Sigmoid colon (tissue), 4 donors: Measurements from ENCODE around the gene PSMB7.

ENCODE experiments used
- EP300 ChIP-seq, 4 donors: sonication (generic); formaldehyde crosslinking; IDR thresholded peaks; one replicate each; pipeline ENCODE4 v1.6.1; 2017; ENCODE audit warnings: antibody characterized with exemption in 4 of 4
- POLR2A ChIP-seq, 2 donors: fragments of 450-650 bp; IDR thresholded peaks; one replicate each; pipeline ENCODE4 v1.6.1; 2016; ENCODE audit warnings: antibody characterized with exemption in 2 of 2, mild to moderate bottlenecking in 2 of 2, moderate library complexity in 2 of 2
- POLR2AphosphoS5 ChIP-seq, 4 donors: sonication (generic); formaldehyde crosslinking; IDR thresholded peaks; one replicate each; pipeline ENCODE4 v1.6.1; 2017; ENCODE audit warnings: antibody characterized with exemption in 4 of 4
- TF ChIP-seq, protein P1 (sequence below), 4 experiments: fragments of 450-650 bp in 3 of 4; fragments of 200-600 bp in 1 of 4; IDR thresholded peaks; one replicate each; pipeline ENCODE4 v1.5.1; 2016 to 2019; ENCODE audit warnings: antibody characterized with exemption in 4 of 4, mild to moderate bottlenecking in 3 of 4, moderate library complexity in 2 of 4

DNA sequence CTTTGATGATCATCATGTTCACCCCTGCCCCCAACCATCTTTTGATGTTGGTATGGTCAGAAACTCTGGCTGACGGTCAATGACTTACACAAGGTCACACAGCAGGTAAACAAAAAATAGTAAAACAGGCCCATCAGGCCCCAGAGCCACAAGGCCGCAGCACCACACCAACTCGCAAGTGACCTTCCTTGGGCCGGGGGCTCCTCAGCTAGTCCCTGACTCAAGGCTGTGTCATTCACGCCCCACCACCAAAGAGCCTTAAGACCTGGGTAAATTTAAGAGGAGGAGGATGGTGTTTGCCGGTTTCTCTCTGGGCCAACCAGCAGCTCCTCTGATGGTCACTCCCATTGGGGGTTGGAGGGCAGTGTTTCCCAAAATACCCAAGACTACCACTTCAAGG is 55.8 kb downstream of the PSMB7 start:
- TF ChIP-seq, protein P1, sequence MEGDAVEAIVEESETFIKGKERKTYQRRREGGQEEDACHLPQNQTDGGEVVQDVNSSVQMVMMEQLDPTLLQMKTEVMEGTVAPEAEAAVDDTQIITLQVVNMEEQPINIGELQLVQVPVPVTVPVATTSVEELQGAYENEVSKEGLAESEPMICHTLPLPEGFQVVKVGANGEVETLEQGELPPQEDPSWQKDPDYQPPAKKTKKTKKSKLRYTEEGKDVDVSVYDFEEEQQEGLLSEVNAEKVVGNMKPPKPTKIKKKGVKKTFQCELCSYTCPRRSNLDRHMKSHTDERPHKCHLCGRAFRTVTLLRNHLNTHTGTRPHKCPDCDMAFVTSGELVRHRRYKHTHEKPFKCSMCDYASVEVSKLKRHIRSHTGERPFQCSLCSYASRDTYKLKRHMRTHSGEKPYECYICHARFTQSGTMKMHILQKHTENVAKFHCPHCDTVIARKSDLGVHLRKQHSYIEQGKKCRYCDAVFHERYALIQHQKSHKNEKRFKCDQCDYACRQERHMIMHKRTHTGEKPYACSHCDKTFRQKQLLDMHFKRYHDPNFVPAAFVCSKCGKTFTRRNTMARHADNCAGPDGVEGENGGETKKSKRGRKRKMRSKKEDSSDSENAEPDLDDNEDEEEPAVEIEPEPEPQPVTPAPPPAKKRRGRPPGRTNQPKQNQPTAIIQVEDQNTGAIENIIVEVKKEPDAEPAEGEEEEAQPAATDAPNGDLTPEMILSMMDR (IDR thresholded peaks at IDR 0.05) = no peak
- TF ChIP-seq POLR2AphosphoS5 (IDR thresholded peaks at IDR 0.05) (no peak), POLR2A (IDR thresholded peaks at IDR 0.05) (no peak), EP300 (IDR thresholded peaks at IDR 0.05) (no peak)
